Osteoblast (primary cell): Measurements from ENCODE around the gene TMA7. TPM values are rescaled to one million over a fixed set of nuclear protein-coding genes. Genes with fewer than 3 reads are reported as not detected.
A peak's percentile ranks its signal among the peaks of the same experiment; 100 is the strongest.

Experiments
- DNase-seq: peaks from one replicate; pipeline ENCODE4 v3.0.0; 2011; ENCODE audit warnings: low spot score, mixed read lengths; ENCODE audit not compliant: insufficient read length; ENCODE audit errors: missing footprints
- H2AFZ ChIP-seq: 2 replicates; pipeline ENCODE4 v1.6.0; 2011; ENCODE audit warnings: mild to moderate bottlenecking, low read length
- H3K27ac ChIP-seq: 2 replicates; pipeline ENCODE4 v1.5.1; 2011; ENCODE audit warnings: mild to moderate bottlenecking, low read depth, low read length, moderate library complexity
- H3K27me3 ChIP-seq: 2 replicates; pipeline ENCODE4 v1.6.0; 2012; ENCODE audit warnings: mild to moderate bottlenecking, control low read depth, inconsistent platforms, low read length, moderate library complexity; ENCODE audit not compliant: insufficient read depth
- H3K36me3 ChIP-seq: 2 replicates; pipeline ENCODE4 v1.5.1; 2011; ENCODE audit warnings: mild to moderate bottlenecking, low read length, control low read depth, moderate library complexity; ENCODE audit not compliant: insufficient read depth
- H3K4me1 ChIP-seq: 2 replicates; pipeline ENCODE4 v1.5.1; 2011; ENCODE audit warnings: mild to moderate bottlenecking, low read length, control low read depth, moderate library complexity; ENCODE audit not compliant: insufficient read depth
- H3K4me2 ChIP-seq: 2 replicates; pipeline ENCODE4 v1.6.0; 2011; ENCODE audit warnings: mild to moderate bottlenecking, low read length; ENCODE audit not compliant: insufficient read depth
- H3K4me3 ChIP-seq: fragments of 200-600 bp; sonication (generic); 3 replicates; pipeline ENCODE4 v1.5.1; 2012; ENCODE audit warnings: mild to moderate bottlenecking, low read length, inconsistent platforms; ENCODE audit not compliant: insufficient read depth
- H3K79me2 ChIP-seq: 2 replicates; pipeline ENCODE4 v1.6.0; 2012; ENCODE audit warnings: mild to moderate bottlenecking, low read length, control low read depth, inconsistent platforms; ENCODE audit not compliant: insufficient read depth
- H3K9me3 ChIP-seq: 2 replicates; pipeline ENCODE4 v1.5.1; 2011; ENCODE audit warnings: low read depth, low read length, control low read depth
- H4K20me1 ChIP-seq: 2 replicates; pipeline ENCODE4 v1.6.0; 2012; ENCODE audit warnings: mild to moderate bottlenecking, low read length, control low read depth; ENCODE audit not compliant: insufficient read depth
- CTCF ChIP-seq: IDR thresholded peaks from 2 replicates; pipeline ENCODE4 v1.5.1; 2011; ENCODE audit warnings: mild to moderate bottlenecking, low read depth, low read length, moderate library complexity; ENCODE audit errors: extremely low read depth
- total RNA-seq: library from RNA; depleted of rRNA; stranded (reverse); fragments of >200 nt; gene quantifications from 2 replicates; pipeline ENCODE4 v1.2.3, GENCODE V29; 2012

The TMA7 gene
- total RNA-seq, 1 donor = 128 TPM

GRCh38 chr3:48445277-48445882 is 5.3 kb downstream of the TMA7 start:
- peak overlapping the region; percentile 91 for H3K4me2 ChIP-seq
- no peaks in the 10 kb centered on the region for H3K9me3 ChIP-seq
- DNase-seq = peak; percentile 48
- H3K36me3 ChIP-seq = peaks cover 26% of the 10 kb centered on the region
- H4K20me1 ChIP-seq = peaks cover 9% of the 10 kb centered on the region
- H3K27ac ChIP-seq = no peak overlapping the region
- no peaks in the 10 kb centered on the region for H3K27me3 ChIP-seq
- peaks cover 53% of the 10 kb centered on the region for H3K79me2 ChIP-seq
- no peak overlapping the region for H2AFZ ChIP-seq
- H3K4me1 ChIP-seq = peaks cover 23% of the 10 kb centered on the region
- no peak overlapping the region for H3K4me3 ChIP-seq
- no peak for TF ChIP-seq CTCF

GRCh38 chr3:48446043-48446424 is 6.0 kb downstream of the TMA7 start:
- peak; percentile 58 for DNase-seq
- Histone ChIP-seq H3K27ac (peak overlapping the region; percentile 59), H3K9me3 (no peaks in the 10 kb centered on the region), H3K36me3 (peaks cover 26% of the 10 kb centered on the region), H3K4me2 (peak overlapping the region; percentile 91), H3K4me3 (peak overlapping the region; percentile 90), H2AFZ (peak overlapping the region; percentile 93), H4K20me1 (peaks cover 6% of the 10 kb centered on the region), H3K27me3 (no peaks in the 10 kb centered on the region), H3K79me2 (peaks cover 47% of the 10 kb centered on the region), H3K4me1 (peaks cover 23% of the 10 kb centered on the region)
- TF ChIP-seq CTCF = no peak

- H3K79me2 ChIP-seq = peaks cover 42% of the 10 kb centered on the region
- peak; percentile 99 for DNase-seq
These were observed 6.6 kb downstream of the TMA7 start, which contains the start of gene ATRIP for GRCh38 chr3:48446425-48447193. ATRIP (plus strand) TSS chr3:48446737; CDS start chr3:48446846, 109 bp downstream.

More at GRCh38 chr3:48446425-48447193, 6.6 kb downstream of the TMA7 start, which contains the start of gene ATRIP:
- TF ChIP-seq CTCF = no peak
- Histone ChIP-seq H3K4me2 (peak within 1 kb of the TSS; percentile 91), H3K4me3 (peak within 1 kb of the TSS; percentile 90), H3K4me1 (peaks cover 18% of the 10 kb centered on the region), H3K36me3 (peaks cover 27% of the 10 kb centered on the region), H3K27me3 (no peaks in the 10 kb centered on the region), H4K20me1 (peaks cover 2% of the 10 kb centered on the region), H2AFZ (peak within 1 kb of the TSS; percentile 93), H3K9me3 (no peaks in the 10 kb centered on the region), H3K27ac (peak within 1 kb of the TSS; percentile 59)
